SK-N-SH (cell line): ENCODE results near the gene MEGF6. TPM values are rescaled to one million over a fixed set of nuclear protein-coding genes. Genes with fewer than 3 reads are reported as not detected.

Source experiments
- CTCF ChIA-PET: fragments of 300-600, 350-600 bp; formaldehyde crosslinking; extraction: SDS; loops from one replicate; lab custom pipeline; 2021; lab: Yijun Ruan, JAX
- POLR2A ChIA-PET: fragments of 350-600 bp; sonication (Branson Sonifier 250); formaldehyde crosslinking; extraction: SDS; loops from one replicate; lab custom pipeline; 2020; ENCODE audit warnings: antibody characterized with exemption, inconsistent platforms; lab: Yijun Ruan, JAX
- DNase-seq: peaks from one replicate; pipeline ENCODE4 v3.0.0; 2012
- H2AFZ ChIP-seq: fragments of 200-600 bp; sonication (generic); 2 replicates; pipeline ENCODE4 v1.8.1; 2016; ENCODE audit warnings: antibody characterized with exemption, mild to moderate bottlenecking, low read depth
- H3F3A ChIP-seq: fragments of 200-600 bp; sonication (generic); replicated peaks from 2 replicates; pipeline ENCODE3; 2016; ENCODE audit warnings: antibody characterized with exemption, mild to moderate bottlenecking; ENCODE audit not compliant: insufficient read depth
- H3K27ac ChIP-seq, 2 experiments: fragments of 200-500 bp in 1 of 2; fragments of 200-600 bp in 1 of 2; sonication (Bioruptor generic) in 1 of 2; sonication (generic), shearing (Covaris generic) in 1 of 2; 2 replicates each; pipeline versions ENCODE4 v1.5.1 to v1.6.1; 2014 to 2016; ENCODE audit warnings: low read depth in 2 of 2, inconsistent platforms in 1 of 2, low read length in 1 of 2, mild to moderate bottlenecking in 1 of 2, mixed read lengths in 1 of 2
- H3K27me3 ChIP-seq: fragments of 200-600 bp; sonication (generic), shearing (Covaris generic); 2 replicates; pipeline ENCODE4 v1.6.1; 2016; ENCODE audit warnings: mixed run types; ENCODE audit not compliant: insufficient read depth
- H3K36me3 ChIP-seq, 2 experiments: fragments of 200-500 bp in 1 of 2; fragments of 200-600 bp in 1 of 2; sonication (Bioruptor generic) in 1 of 2; sonication (generic) in 1 of 2; replicated peaks in 1 of 2; 2 replicates each; pipeline versions ENCODE3 to v1.5.1; 2014 to 2016; ENCODE audit warnings: low read length in 1 of 2, mild to moderate bottlenecking in 1 of 2; ENCODE audit not compliant: insufficient read depth in 2 of 2, control insufficient read depth in 1 of 2
- H3K4me1 ChIP-seq, 2 experiments: fragments of 200-500 bp in 1 of 2; fragments of 200-600 bp in 1 of 2; sonication (Bioruptor generic) in 1 of 2; sonication (generic), shearing (Covaris generic) in 1 of 2; 2 replicates each; pipeline versions ENCODE4 v1.5.1 to v1.6.1; 2014 to 2016; ENCODE audit warnings: low read depth in 1 of 2, low read length in 1 of 2, mixed run types in 1 of 2; ENCODE audit not compliant: insufficient read depth in 2 of 2, control insufficient read depth in 1 of 2
- H3K4me2 ChIP-seq: fragments of 200-600 bp; sonication (generic), shearing (Covaris generic); 2 replicates; pipeline ENCODE4 v1.6.1; 2017; ENCODE audit warnings: mixed run types
- H3K4me3 ChIP-seq, 2 experiments: fragments of 200-500 bp in 1 of 2; fragments of 200-600 bp in 1 of 2; sonication (Bioruptor generic) in 1 of 2; sonication (generic), shearing (Covaris generic) in 1 of 2; 2 replicates each; pipeline versions ENCODE4 v1.5.1 to v1.8.1; 2014 to 2016; ENCODE audit warnings: low read depth in 2 of 2, inconsistent platforms in 1 of 2, low read length in 1 of 2, mild to moderate bottlenecking in 1 of 2, mixed read lengths in 1 of 2, moderate library complexity in 1 of 2
- H3K79me2 ChIP-seq: fragments of 200-600 bp; sonication (generic); 2 replicates; pipeline ENCODE4 v1.8.1; 2017; ENCODE audit warnings: mild to moderate bottlenecking; ENCODE audit not compliant: insufficient read depth
- H3K9ac ChIP-seq: fragments of 200-600 bp; sonication (generic); 2 replicates; pipeline ENCODE4 v1.6.1; 2017; ENCODE audit warnings: mixed run types
- H3K9me2 ChIP-seq: fragments of 200-600 bp; sonication (generic); 2 replicates; pipeline ENCODE4 v1.6.1; 2017; ENCODE audit warnings: mixed run types
- H3K9me3 ChIP-seq: fragments of 200-600 bp; sonication (generic); 2 replicates; pipeline ENCODE4 v1.6.1; 2017; ENCODE audit warnings: mixed run types, mild to moderate bottlenecking, moderate library complexity
- H4K20me1 ChIP-seq: fragments of 200-600 bp; sonication (generic); 2 replicates; pipeline ENCODE4 v1.6.1; 2017; ENCODE audit warnings: mild to moderate bottlenecking, mixed run types; ENCODE audit not compliant: insufficient read depth
- CTCF ChIP-seq: fragments of 200-600 bp; sonication (generic); IDR thresholded peaks from 2 replicates; pipeline ENCODE4 v1.6.1; 2017; ENCODE audit warnings: antibody characterized with exemption, mild to moderate bottlenecking, moderate library complexity
- FOXJ3 ChIP-seq: sonication (generic); formaldehyde crosslinking; IDR thresholded peaks from 2 replicates; pipeline ENCODE4 v1.5.1; 2020; ENCODE audit warnings: mild to moderate bottlenecking, missing genetic modification reagents
- FOXM1 ChIP-seq: IDR thresholded peaks from 2 replicates; pipeline ENCODE4 v1.4.0; 2012; ENCODE audit warnings: low read depth, mild to moderate bottlenecking
- GABPA ChIP-seq: IDR thresholded peaks from 2 replicates; pipeline ENCODE4 v1.4.0; 2012; ENCODE audit warnings: low read depth, mild to moderate bottlenecking
- IRF3 ChIP-seq: fragments of 150-350 bp; IDR thresholded peaks from 2 replicates; pipeline ENCODE4 v1.6.1; 2016; ENCODE audit warnings: mild to moderate bottlenecking, low read depth, low read length
- MEF2A ChIP-seq: IDR thresholded peaks from 2 replicates; pipeline ENCODE4 v1.4.0; 2012; ENCODE audit warnings: low read depth, borderline replicate concordance
- MXI1 ChIP-seq: IDR thresholded peaks from 2 replicates; pipeline ENCODE4 v1.6.1; 2012; ENCODE audit warnings: mild to moderate bottlenecking, low read depth, low read length, improper control_type of control experiment
- NFIC ChIP-seq: IDR thresholded peaks from 2 replicates; pipeline ENCODE4 v1.4.0; 2012; ENCODE audit warnings: borderline replicate concordance
- NRF1 ChIP-seq: IDR thresholded peaks from 2 replicates; pipeline ENCODE4 v1.6.1; 2012; ENCODE audit warnings: low read depth, mild to moderate bottlenecking, low read length
- PBX3 ChIP-seq: IDR thresholded peaks from 2 replicates; pipeline ENCODE4; 2012
- RAD21 ChIP-seq: IDR thresholded peaks from 2 replicates; pipeline ENCODE4 v1.6.1; 2012; ENCODE audit warnings: mild to moderate bottlenecking, low read length
- REST ChIP-seq: IDR thresholded peaks from 2 replicates; pipeline ENCODE4 v1.6.1; 2012; ENCODE audit warnings: mild to moderate bottlenecking, low read depth, low read length, moderate library complexity
- RFX5 ChIP-seq: IDR thresholded peaks from 2 replicates; pipeline ENCODE4 v1.6.1; 2012; ENCODE audit warnings: mild to moderate bottlenecking, improper control_type of control experiment, low read length
- RXRA ChIP-seq: IDR thresholded peaks from 2 replicates; pipeline ENCODE4 v1.4.0; 2012; ENCODE audit warnings: low read depth, mild to moderate bottlenecking, borderline replicate concordance
- TCF12 ChIP-seq: IDR thresholded peaks from 2 replicates; pipeline ENCODE4 v1.4.0; 2012
- USF1 ChIP-seq: IDR thresholded peaks from 2 replicates; pipeline ENCODE4 v1.4.0; 2012; ENCODE audit warnings: low read depth, borderline replicate concordance
- WGBS: methylation state at CpG from one replicate; pipeline ENCODE4 v1.1.6; 2017; ENCODE audit warnings: low lambda C conversion rate; 5-methylcytosine and 5-hydroxymethylcytosine counted together
- polyA plus RNA-seq, 3 experiments: library from polyadenylated mRNA; depleted of rRNA; stranded (reverse); fragments of >200 nt; gene quantifications; 2 replicates each; pipeline ENCODE4 v1.2.3, GENCODE V29; 2012

Gene MEGF6
- polyA plus RNA-seq, 1 of the 3 experiments (the other 2 are of a cell fraction), result 7.6 TPM

GRCh38 chr1:3607703-3608065, 3.6 kb downstream of the MEGF6 start:
- Histone ChIP-seq H3K27ac (no peak overlapping the region), H3K4me2 (no peak overlapping the region), H3K4me3 (no peak overlapping the region), H3K27me3 (no peaks in the 10 kb centered on the region), H3F3A (no peaks in the 10 kb centered on the region), H3K79me2 (no peaks in the 10 kb centered on the region), H3K9ac (no peak overlapping the region), H3K9me3 (no peaks in the 10 kb centered on the region), H3K9me2 (no peaks in the 10 kb centered on the region), H3K36me3 (no peaks in the 10 kb centered on the region)
- POLR2A ChIA-PET, result no interaction called here
- CTCF ChIA-PET, result interaction anchor here (0.6 to 3.6 kb wide), 8 partner anchors 9 to 155 kb away, joined by 3 to 21 read pairs (median 7); no protein-coding TSS in a partner anchor
- 90% methylated on average over 6 of the region's 18 CpGs for WGBS
- TF ChIP-seq RFX5 (no peak), NFIC (no peak), PBX3 (no peak), GABPA (no peak), MXI1 (no peak), FOXM1 (no peak), NRF1 (no peak), RAD21 (no peak), RXRA (no peak), TCF12 (no peak), REST (no peak), FOXJ3 (CRISPR knock-in tag) (no peak), CTCF (no peak), USF1 (no peak), IRF3 (no peak), MEF2A (no peak)
- TF ChIP-seq, all 33 proteins: peak for 0
- DNase-seq, result no peak
- Histone ChIP-seq H2AFZ (no peak overlapping the region), H4K20me1 (no peaks in the 10 kb centered on the region), H3K4me1 (peaks cover 0 to 38% of the 10 kb centered on the region in 2 experiments; a peak in 1 of 4 replicates)
